Endodermal cell (in vitro differentiated cells): ENCODE data around the gene GALNT17. TPM values are rescaled to one million over a fixed set of nuclear protein-coding genes. Genes with fewer than 3 reads are reported as not detected.

ENCODE experiments used
- DNase-seq: peaks from one replicate; pipeline ENCODE4 v3.0.0-alpha.2; 2017
- H3K27ac ChIP-seq: 2 replicates; pipeline ENCODE4 v1.5.1; 2013; ENCODE audit warnings: mild to moderate bottlenecking, low read depth, low read length, moderate library complexity
- H3K27me3 ChIP-seq: 2 replicates; pipeline ENCODE4 v1.6.1; 2013; ENCODE audit warnings: mild to moderate bottlenecking, low read length, moderate library complexity; ENCODE audit not compliant: insufficient read depth, control insufficient read depth, poor library complexity, severe bottlenecking
- H3K36me3 ChIP-seq: 2 replicates; pipeline ENCODE4 v1.7.0; 2013; ENCODE audit warnings: mild to moderate bottlenecking, low read length, moderate library complexity; ENCODE audit not compliant: control insufficient read depth, insufficient read depth
- H3K4me1 ChIP-seq: one replicate; pipeline ENCODE4 v1.7.0; 2013; ENCODE audit warnings: low read length; ENCODE audit not compliant: control insufficient read depth, insufficient read depth
- H3K4me3 ChIP-seq: 2 replicates; pipeline ENCODE4 v1.5.1; 2013; ENCODE audit warnings: mild to moderate bottlenecking, low read length, moderate library complexity
- H3K9ac ChIP-seq: 2 replicates; pipeline ENCODE4 v1.6.1; 2013; ENCODE audit warnings: mild to moderate bottlenecking, low read length, moderate library complexity; ENCODE audit not compliant: poor library complexity, severe bottlenecking; ENCODE audit errors: extremely low read depth
- H3K9me3 ChIP-seq: 2 replicates; pipeline ENCODE4 v1.6.1; 2013; ENCODE audit warnings: mild to moderate bottlenecking, low read length, moderate library complexity; ENCODE audit not compliant: control insufficient read depth
- H3K27ac Mint-ChIP-seq: 2 replicates; pipeline ENCODE4 v1.8.0; 2020; ENCODE audit warnings: mixed read lengths
- H3K27me3 Mint-ChIP-seq: 2 replicates; pipeline ENCODE4 v1.8.0; 2021; ENCODE audit warnings: mild to moderate bottlenecking, mixed read lengths; ENCODE audit not compliant: insufficient read depth
- H3K36me3 Mint-ChIP-seq: 2 replicates; pipeline ENCODE4 v1.8.0; 2020; ENCODE audit warnings: low read depth, mixed read lengths
- H3K4me1 Mint-ChIP-seq: 2 replicates; pipeline ENCODE4 v1.8.0; 2020; ENCODE audit warnings: mixed read lengths
- H3K4me3 Mint-ChIP-seq: 2 replicates; pipeline ENCODE4 v1.8.0; 2020; ENCODE audit warnings: mild to moderate bottlenecking, moderate library complexity, mixed read lengths
- H3K9me3 Mint-ChIP-seq: 2 replicates; pipeline ENCODE4 v1.8.0; 2020; ENCODE audit warnings: mild to moderate bottlenecking, mixed read lengths
- WGBS, 2 experiments: methylation state at CpG; one replicate each; pipeline versions ENCODE4 v1.1.5 to v1.1.7; 2013; ENCODE audit warnings: missing lambda C conversion rate in 2 of 2, mixed read lengths in 1 of 2; ENCODE audit not compliant: insufficient coverage in 1 of 2, insufficient read length in 1 of 2; 5-methylcytosine and 5-hydroxymethylcytosine counted together
- total RNA-seq, 2 donors: library from RNA; stranded (reverse); fragmentation: NEBNext Ultra II Directional in 1 of 2; extraction: Animal tissue kit (Norgen Biotek cat#: 25700) in 1 of 2; gene quantifications; 2 replicates in 1 of 2; 3 replicates in 1 of 2; pipeline ENCODE4 v1.2.1, GENCODE V29; 2021
- TF ChIP-seq, protein P1 (sequence below): fragments of 200-600 bp; sonication (generic); conservative IDR thresholded peaks from 2 replicates; pipeline ENCODE4 v1.5.0; 2021; ENCODE audit warnings: antibody characterized with exemption, mild to moderate bottlenecking

Gene GALNT17
- total RNA-seq, 2 donors from 2014 or later: 60.4 to 61.3 TPM

DNA sequence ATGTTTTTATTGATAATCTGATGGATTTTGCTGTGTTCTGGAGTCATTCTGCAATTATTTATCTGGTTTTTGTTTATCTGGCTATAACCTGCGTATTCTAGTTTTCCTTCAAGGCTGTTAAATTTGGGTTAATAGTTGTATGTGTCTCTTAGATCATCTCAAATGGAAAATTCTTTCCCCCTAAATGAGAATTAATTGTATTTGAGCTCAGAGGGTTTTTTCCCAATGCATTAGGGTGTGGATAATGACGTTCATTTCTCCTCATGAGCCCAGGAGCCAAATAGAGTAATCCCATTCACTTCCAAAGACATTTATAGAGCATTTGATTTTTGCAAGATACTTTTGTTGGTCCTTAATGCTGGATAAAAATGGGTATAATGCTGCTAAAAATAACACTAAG lies 564.6 kb downstream of the GALNT17 start:
- Mint-ChIP-seq H3K27ac (no peak overlapping the region), H3K9me3 (peaks cover 25% of the 10 kb centered on the region), H3K4me3 (no peak overlapping the region), H3K36me3 (peaks cover 57% of the 10 kb centered on the region), H3K27me3 (no peaks in the 10 kb centered on the region), H3K4me1 (no peaks in the 10 kb centered on the region)
- Histone ChIP-seq H3K4me3 (no peak overlapping the region), H3K9ac (no peak overlapping the region), H3K36me3 (peaks cover 21% of the 10 kb centered on the region), H3K9me3 (peaks cover 26% of the 10 kb centered on the region), H3K4me1 (no peaks in the 10 kb centered on the region), H3K27me3 (no peaks in the 10 kb centered on the region), H3K27ac (no peak overlapping the region)
- no peak for DNase-seq
- TF ChIP-seq, protein P1, sequence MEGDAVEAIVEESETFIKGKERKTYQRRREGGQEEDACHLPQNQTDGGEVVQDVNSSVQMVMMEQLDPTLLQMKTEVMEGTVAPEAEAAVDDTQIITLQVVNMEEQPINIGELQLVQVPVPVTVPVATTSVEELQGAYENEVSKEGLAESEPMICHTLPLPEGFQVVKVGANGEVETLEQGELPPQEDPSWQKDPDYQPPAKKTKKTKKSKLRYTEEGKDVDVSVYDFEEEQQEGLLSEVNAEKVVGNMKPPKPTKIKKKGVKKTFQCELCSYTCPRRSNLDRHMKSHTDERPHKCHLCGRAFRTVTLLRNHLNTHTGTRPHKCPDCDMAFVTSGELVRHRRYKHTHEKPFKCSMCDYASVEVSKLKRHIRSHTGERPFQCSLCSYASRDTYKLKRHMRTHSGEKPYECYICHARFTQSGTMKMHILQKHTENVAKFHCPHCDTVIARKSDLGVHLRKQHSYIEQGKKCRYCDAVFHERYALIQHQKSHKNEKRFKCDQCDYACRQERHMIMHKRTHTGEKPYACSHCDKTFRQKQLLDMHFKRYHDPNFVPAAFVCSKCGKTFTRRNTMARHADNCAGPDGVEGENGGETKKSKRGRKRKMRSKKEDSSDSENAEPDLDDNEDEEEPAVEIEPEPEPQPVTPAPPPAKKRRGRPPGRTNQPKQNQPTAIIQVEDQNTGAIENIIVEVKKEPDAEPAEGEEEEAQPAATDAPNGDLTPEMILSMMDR: no peak
- 100% methylated on average over 1 to 2 of the region's 2 CpGs for WGBS, 2 experiments

- no peaks in the 10 kb centered on the region for H3K4me1 ChIP-seq
- Mint-ChIP-seq H3K9me3 (peaks cover 25% of the 10 kb centered on the region), H3K36me3 (peaks cover 57% of the 10 kb centered on the region), H3K27ac (no peak overlapping the region), H3K27me3 (no peaks in the 10 kb centered on the region), H3K4me3 (no peak overlapping the region), H3K4me1 (no peaks in the 10 kb centered on the region)
- 97% methylated on average over 3 of the region's 3 CpGs; no CpG with 5 or more reads in 1 of the 2 experiments for WGBS, 2 experiments
- no peak overlapping the region for H3K4me3 ChIP-seq
- no peaks in the 10 kb centered on the region for H3K27me3 ChIP-seq
- no peak for DNase-seq
- H3K9ac ChIP-seq: no peak overlapping the region
- no peak overlapping the region for H3K27ac ChIP-seq
- H3K9me3 ChIP-seq: peaks cover 26% of the 10 kb centered on the region
- TF ChIP-seq, protein P1: no peak
- peaks cover 20% of the 10 kb centered on the region for H3K36me3 ChIP-seq
Observed at GRCh38 chr7:71697400-71697799, 565.5 kb downstream of the GALNT17 start.

GRCh38 chr7:71705217-71705616 lies 573.3 kb downstream of the GALNT17 start:
- no peaks in the 10 kb centered on the region for H3K4me1 ChIP-seq
- H3K4me3 ChIP-seq: no peak overlapping the region
- peaks cover 39% of the 10 kb centered on the region for H3K9me3 ChIP-seq
- TF ChIP-seq, protein P1: no peak
- 85 to 91% methylated on average over 2 to 3 of the region's 3 CpGs for WGBS, 2 experiments
- H3K4me3 Mint-ChIP-seq: no peak overlapping the region
- H3K4me1 Mint-ChIP-seq: no peaks in the 10 kb centered on the region
- peaks cover 39% of the 10 kb centered on the region for H3K9me3 Mint-ChIP-seq
- no peaks in the 10 kb centered on the region for H3K27me3 ChIP-seq
- H3K27me3 Mint-ChIP-seq: no peaks in the 10 kb centered on the region
- H3K36me3 ChIP-seq: peaks cover 8% of the 10 kb centered on the region
- no peak for DNase-seq
- H3K9ac ChIP-seq: no peak overlapping the region
- H3K27ac Mint-ChIP-seq: no peak overlapping the region
- H3K36me3 Mint-ChIP-seq: peaks cover 53% of the 10 kb centered on the region
- no peak overlapping the region for H3K27ac ChIP-seq
